Neural cell (in vitro differentiated cells): Measurements from ENCODE around the gene SGSM1. TPM values are rescaled to one million over a fixed set of nuclear protein-coding genes. Genes with fewer than 3 reads are reported as not detected.

Experiments
- H2AFZ ChIP-seq: fragments of 200-600, 300-800 bp; sonication (generic), shearing (Covaris generic); 2 replicates; pipeline ENCODE4 v1.6.0; 2014; ENCODE audit warnings: low read depth, mild to moderate bottlenecking, antibody characterized with exemption, low read length, moderate library complexity
- H3F3A ChIP-seq: fragments of 200-600 bp; shearing (Covaris generic); 2 replicates; pipeline ENCODE4 v1.6.1; 2016; ENCODE audit warnings: mild to moderate bottlenecking, moderate library complexity, mixed read lengths, antibody characterized with exemption, low read length; ENCODE audit not compliant: insufficient read depth, poor library complexity, severe bottlenecking
- H3K27ac ChIP-seq: fragments of 200-600, 300-800 bp; sonication (generic), shearing (Covaris generic); 2 replicates; pipeline ENCODE4 v1.5.1; 2014; ENCODE audit warnings: mild to moderate bottlenecking, low read length, moderate library complexity
- H3K27me3 ChIP-seq: fragments of 300-800, 200-600 bp; sonication (generic), shearing (Covaris generic); 2 replicates; pipeline ENCODE4 v1.6.0; 2014; ENCODE audit warnings: mild to moderate bottlenecking, low read depth, low read length, moderate library complexity; ENCODE audit not compliant: insufficient read depth
- H3K36me3 ChIP-seq: fragments of 300-800, 200-600 bp; sonication (generic), shearing (Covaris generic); 2 replicates; pipeline ENCODE4 v1.5.1; 2014; ENCODE audit warnings: mild to moderate bottlenecking, antibody characterized with exemption, low read length, moderate library complexity; ENCODE audit not compliant: insufficient read depth
- H3K4me2 ChIP-seq: fragments of 300-800, 200-600 bp; sonication (generic), shearing (Covaris generic); 2 replicates; pipeline ENCODE4 v1.6.0; 2014; ENCODE audit warnings: mild to moderate bottlenecking, low read length
- H3K4me3 ChIP-seq: fragments of 300-800, 200-600 bp; sonication (generic), shearing (Covaris generic); 2 replicates; pipeline ENCODE4 v1.5.1; 2014; ENCODE audit warnings: mild to moderate bottlenecking, low read length, moderate library complexity
- H3K79me2 ChIP-seq: fragments of 200-600 bp; shearing (Covaris generic); replicated peaks from 2 replicates; pipeline ENCODE4 v1.6.0; 2014; ENCODE audit warnings: mild to moderate bottlenecking, low read length, moderate library complexity; ENCODE audit not compliant: insufficient read depth
- H3K9ac ChIP-seq: fragments of 300-800, 200-600 bp; sonication (generic), shearing (Covaris generic); 2 replicates; pipeline ENCODE4 v1.6.1; 2016; ENCODE audit warnings: mild to moderate bottlenecking, low read length, mixed read lengths
- H3K9me2 ChIP-seq: fragments of 200-600 bp; shearing (Covaris generic); 2 replicates; pipeline ENCODE4 v1.6.1; 2016; ENCODE audit warnings: mild to moderate bottlenecking, low read length, mixed read lengths; ENCODE audit not compliant: insufficient read depth
- H3K9me3 ChIP-seq: fragments of 200-600, 300-800 bp; sonication (generic), shearing (Covaris generic); 2 replicates; pipeline ENCODE4 v1.6.1; 2016; ENCODE audit warnings: mild to moderate bottlenecking, mixed run types, low read length, moderate library complexity, mixed read lengths
- H4K20me1 ChIP-seq: fragments of 200-600 bp; shearing (Covaris generic); 2 replicates; pipeline ENCODE4 v1.6.1; 2016; ENCODE audit warnings: mild to moderate bottlenecking, mixed run types; ENCODE audit not compliant: insufficient read depth
- EP300 ChIP-seq: fragments of 450-650 bp; conservative IDR thresholded peaks from 2 replicates; pipeline ENCODE4 v1.6.1; 2014; ENCODE audit warnings: antibody characterized with exemption, mild to moderate bottlenecking, moderate library complexity; ENCODE audit not compliant: poor library complexity, severe bottlenecking
- EZH2 ChIP-seq: fragments of 200-600, 300-800 bp; shearing (Covaris generic), sonication (generic); IDR thresholded peaks from 2 replicates; pipeline ENCODE4 v1.6.1; 2014; ENCODE audit warnings: antibody characterized with exemption, low read length, borderline replicate concordance, mild to moderate bottlenecking; ENCODE audit not compliant: insufficient read depth, poor library complexity, severe bottlenecking
- MXI1 ChIP-seq: fragments of 450-650 bp; conservative IDR thresholded peaks from 2 replicates; pipeline ENCODE4 v1.6.1; 2014; ENCODE audit warnings: antibody characterized with exemption, mild to moderate bottlenecking; ENCODE audit not compliant: poor library complexity, severe bottlenecking
- POLR2AphosphoS5 ChIP-seq: IDR thresholded peaks from 2 replicates; pipeline ENCODE4 v1.6.1; 2012
- RAD21 ChIP-seq: fragments of 450-650 bp; conservative IDR thresholded peaks from 2 replicates; pipeline ENCODE4 v1.6.1; 2014; ENCODE audit warnings: antibody characterized with exemption, mild to moderate bottlenecking, moderate library complexity
- SMC3 ChIP-seq: fragments of 450-650 bp; conservative IDR thresholded peaks from 2 replicates; pipeline ENCODE4 v1.6.1; 2014; ENCODE audit warnings: antibody characterized with exemption, mild to moderate bottlenecking, moderate library complexity; ENCODE audit not compliant: poor library complexity
- TAF1 ChIP-seq: IDR thresholded peaks from 2 replicates; pipeline ENCODE4 v1.6.1; 2012; ENCODE audit warnings: low read depth
- polyA plus RNA-seq: library from polyadenylated mRNA; depleted of rRNA; stranded (reverse); fragments of >200 nt; gene quantifications from 2 replicates; pipeline ENCODE4 v1.2.3, GENCODE V29; 2014
- TF ChIP-seq, protein P1 (sequence below): fragments of 450-650 bp; IDR thresholded peaks from 2 replicates; pipeline ENCODE4 v1.5.1; 2014; ENCODE audit warnings: antibody characterized with exemption, mild to moderate bottlenecking, moderate library complexity; ENCODE audit not compliant: poor library complexity, severe bottlenecking
- TF ChIP-seq, protein P2 (sequence below): IDR thresholded peaks from 2 replicates; pipeline ENCODE4 v1.6.1; 2012; ENCODE audit warnings: borderline replicate concordance

The SGSM1 gene
- polyA plus RNA-seq, 1 donor from 2014 or later: 7.5 TPM

- H3F3A ChIP-seq: no peaks in the 10 kb centered on the region
- no peak overlapping the region for H3K9ac ChIP-seq
- H3K9me2 ChIP-seq: no peaks in the 10 kb centered on the region
- no peak overlapping the region for H2AFZ ChIP-seq
- no peaks in the 10 kb centered on the region for H4K20me1 ChIP-seq
- no peak overlapping the region for H3K4me3 ChIP-seq
- no peak for TF ChIP-seq POLR2AphosphoS5
- no peak for TF ChIP-seq SMC3
- TF ChIP-seq, protein P1, sequence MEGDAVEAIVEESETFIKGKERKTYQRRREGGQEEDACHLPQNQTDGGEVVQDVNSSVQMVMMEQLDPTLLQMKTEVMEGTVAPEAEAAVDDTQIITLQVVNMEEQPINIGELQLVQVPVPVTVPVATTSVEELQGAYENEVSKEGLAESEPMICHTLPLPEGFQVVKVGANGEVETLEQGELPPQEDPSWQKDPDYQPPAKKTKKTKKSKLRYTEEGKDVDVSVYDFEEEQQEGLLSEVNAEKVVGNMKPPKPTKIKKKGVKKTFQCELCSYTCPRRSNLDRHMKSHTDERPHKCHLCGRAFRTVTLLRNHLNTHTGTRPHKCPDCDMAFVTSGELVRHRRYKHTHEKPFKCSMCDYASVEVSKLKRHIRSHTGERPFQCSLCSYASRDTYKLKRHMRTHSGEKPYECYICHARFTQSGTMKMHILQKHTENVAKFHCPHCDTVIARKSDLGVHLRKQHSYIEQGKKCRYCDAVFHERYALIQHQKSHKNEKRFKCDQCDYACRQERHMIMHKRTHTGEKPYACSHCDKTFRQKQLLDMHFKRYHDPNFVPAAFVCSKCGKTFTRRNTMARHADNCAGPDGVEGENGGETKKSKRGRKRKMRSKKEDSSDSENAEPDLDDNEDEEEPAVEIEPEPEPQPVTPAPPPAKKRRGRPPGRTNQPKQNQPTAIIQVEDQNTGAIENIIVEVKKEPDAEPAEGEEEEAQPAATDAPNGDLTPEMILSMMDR: no peak
- TF ChIP-seq EZH2: no peak
- no peak for TF ChIP-seq EP300
- TF ChIP-seq, protein P2, sequence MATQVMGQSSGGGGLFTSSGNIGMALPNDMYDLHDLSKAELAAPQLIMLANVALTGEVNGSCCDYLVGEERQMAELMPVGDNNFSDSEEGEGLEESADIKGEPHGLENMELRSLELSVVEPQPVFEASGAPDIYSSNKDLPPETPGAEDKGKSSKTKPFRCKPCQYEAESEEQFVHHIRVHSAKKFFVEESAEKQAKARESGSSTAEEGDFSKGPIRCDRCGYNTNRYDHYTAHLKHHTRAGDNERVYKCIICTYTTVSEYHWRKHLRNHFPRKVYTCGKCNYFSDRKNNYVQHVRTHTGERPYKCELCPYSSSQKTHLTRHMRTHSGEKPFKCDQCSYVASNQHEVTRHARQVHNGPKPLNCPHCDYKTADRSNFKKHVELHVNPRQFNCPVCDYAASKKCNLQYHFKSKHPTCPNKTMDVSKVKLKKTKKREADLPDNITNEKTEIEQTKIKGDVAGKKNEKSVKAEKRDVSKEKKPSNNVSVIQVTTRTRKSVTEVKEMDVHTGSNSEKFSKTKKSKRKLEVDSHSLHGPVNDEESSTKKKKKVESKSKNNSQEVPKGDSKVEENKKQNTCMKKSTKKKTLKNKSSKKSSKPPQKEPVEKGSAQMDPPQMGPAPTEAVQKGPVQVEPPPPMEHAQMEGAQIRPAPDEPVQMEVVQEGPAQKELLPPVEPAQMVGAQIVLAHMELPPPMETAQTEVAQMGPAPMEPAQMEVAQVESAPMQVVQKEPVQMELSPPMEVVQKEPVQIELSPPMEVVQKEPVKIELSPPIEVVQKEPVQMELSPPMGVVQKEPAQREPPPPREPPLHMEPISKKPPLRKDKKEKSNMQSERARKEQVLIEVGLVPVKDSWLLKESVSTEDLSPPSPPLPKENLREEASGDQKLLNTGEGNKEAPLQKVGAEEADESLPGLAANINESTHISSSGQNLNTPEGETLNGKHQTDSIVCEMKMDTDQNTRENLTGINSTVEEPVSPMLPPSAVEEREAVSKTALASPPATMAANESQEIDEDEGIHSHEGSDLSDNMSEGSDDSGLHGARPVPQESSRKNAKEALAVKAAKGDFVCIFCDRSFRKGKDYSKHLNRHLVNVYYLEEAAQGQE: no peak
- no peak for TF ChIP-seq RAD21
- TF ChIP-seq TAF1: no peak
- no peak for TF ChIP-seq MXI1
- no peak overlapping the region for H3K27ac ChIP-seq
- no peaks in the 10 kb centered on the region for H3K36me3 ChIP-seq
- H3K79me2 ChIP-seq: no peaks in the 10 kb centered on the region
- H3K27me3 ChIP-seq: no peaks in the 10 kb centered on the region
- no peaks in the 10 kb centered on the region for H3K9me3 ChIP-seq
- no peak overlapping the region for H3K4me2 ChIP-seq
These were observed 9.2 kb upstream of the SGSM1 start for GRCh38 chr22:24796860-24797259.

- H3K9me3 ChIP-seq: no peaks in the 10 kb centered on the region
- no peaks in the 10 kb centered on the region for H3K36me3 ChIP-seq
- H3K9me2 ChIP-seq: no peaks in the 10 kb centered on the region
- no peak overlapping the region for H3K4me3 ChIP-seq
- H3K9ac ChIP-seq: no peak overlapping the region
- H4K20me1 ChIP-seq: no peaks in the 10 kb centered on the region
- H3K79me2 ChIP-seq: no peaks in the 10 kb centered on the region
- TF ChIP-seq POLR2AphosphoS5: no peak
- no peak for TF ChIP-seq EZH2
- TF ChIP-seq RAD21: no peak
- TF ChIP-seq SMC3: no peak
- TF ChIP-seq, protein P2: no peak
- TF ChIP-seq MXI1: no peak
- no peak for TF ChIP-seq TAF1
- TF ChIP-seq EP300: no peak
- TF ChIP-seq, protein P1: no peak
- no peak overlapping the region for H3K4me2 ChIP-seq
- no peak overlapping the region for H3K27ac ChIP-seq
- no peak overlapping the region for H2AFZ ChIP-seq
- H3F3A ChIP-seq: no peaks in the 10 kb centered on the region
- no peaks in the 10 kb centered on the region for H3K27me3 ChIP-seq
These were observed 4.0 kb upstream of the SGSM1 start for GRCh38 chr22:24801901-24802465.
